PC-9 (cell line): ENCODE measurements around the gene ETV6. TPM values are rescaled to one million over a fixed set of nuclear protein-coding genes. Genes with fewer than 3 reads are reported as not detected.

Experiments used
- BruUV-seq: library from RNA; stranded (reverse); fragments of 400-500 nt; replicated peaks from 2 replicates; lab custom pipeline; 2021; lab: Mats Ljungman, UMichigan
- CTCF ChIA-PET: fragments of 300-600 bp; sonication (Branson Sonifier 250); formaldehyde crosslinking; loops from one replicate; lab custom pipeline; 2022; ENCODE audit warnings: antibody characterized with exemption; lab: Charles Lee
- POLR2A ChIA-PET: fragments of 300-600 bp; sonication (Branson Sonifier 250); formaldehyde crosslinking; loops from one replicate; lab custom pipeline; 2022; ENCODE audit warnings: antibody characterized with exemption; ENCODE audit not compliant: unreplicated experiment; lab: Charles Lee
- DNase-seq, 2 experiments: peaks; one replicate each; pipeline versions ENCODE4 v3.0.0 to v3.0.0-alpha.2; 2015 to 2022; ENCODE audit warnings: mixed read lengths in 1 of 2
- H2AFZ ChIP-seq: fragments of 200-600 bp; sonication (generic); 2 replicates; pipeline ENCODE4 v1.8.1; 2017; ENCODE audit warnings: antibody characterized with exemption
- H3F3A ChIP-seq: fragments of 200-600 bp; sonication (generic); 2 replicates; pipeline ENCODE4 v1.8.1; 2017; ENCODE audit warnings: antibody characterized with exemption, mild to moderate bottlenecking, low read depth; ENCODE audit not compliant: insufficient read depth
- H3K27ac ChIP-seq: fragments of 200-600 bp; sonication (generic); 2 replicates; pipeline ENCODE4 v1.6.1; 2016; ENCODE audit warnings: mixed run types
- H3K27me3 ChIP-seq: fragments of 200-600 bp; sonication (generic); 2 replicates; pipeline ENCODE4 v1.6.1; 2016; ENCODE audit warnings: low read depth, mixed run types; ENCODE audit not compliant: insufficient read depth
- H3K36me3 ChIP-seq: fragments of 200-600 bp; sonication (generic); 2 replicates; pipeline ENCODE4 v1.6.1; 2016; ENCODE audit warnings: low read depth, mixed run types
- H3K4me1 ChIP-seq: fragments of 200-600 bp; sonication (generic); replicated peaks from 2 replicates; pipeline ENCODE4 v1.6.1; 2016; ENCODE audit warnings: mixed run types; ENCODE audit not compliant: insufficient read depth
- H3K4me2 ChIP-seq: fragments of 200-600 bp; sonication (generic); 2 replicates; pipeline ENCODE4 v1.6.1; 2017; ENCODE audit warnings: mixed run types
- H3K4me3 ChIP-seq: fragments of 200-600 bp; sonication (generic); 2 replicates; pipeline ENCODE4 v1.6.1; 2016; ENCODE audit warnings: mixed run types
- H3K79me2 ChIP-seq: fragments of 200-600 bp; sonication (generic); 2 replicates; pipeline ENCODE4 v1.6.1; 2017; ENCODE audit warnings: low read depth, mixed run types
- H3K9me2 ChIP-seq: fragments of 200-600 bp; sonication (generic); 2 replicates; pipeline ENCODE4 v1.8.1; 2017; ENCODE audit warnings: mild to moderate bottlenecking; ENCODE audit not compliant: insufficient read depth
- H3K9me3 ChIP-seq: fragments of 200-600 bp; sonication (generic); 2 replicates; pipeline ENCODE4 v1.8.1; 2016; ENCODE audit warnings: low read depth; ENCODE audit not compliant: insufficient read depth
- H4K20me1 ChIP-seq: fragments of 200-600 bp; sonication (generic); 2 replicates; pipeline ENCODE4 v1.8.1; 2017; ENCODE audit not compliant: insufficient read depth
- CTCF ChIP-seq: fragments of 200-600 bp; sonication (generic); conservative IDR thresholded peaks from 2 replicates; pipeline ENCODE4 v1.6.1; 2017; ENCODE audit warnings: mixed run types, antibody characterized with exemption, mild to moderate bottlenecking, moderate library complexity
- EZH2 ChIP-seq: fragments of 200-600 bp; sonication (generic); IDR thresholded peaks from 2 replicates; pipeline ENCODE4 v1.8.0; 2017; ENCODE audit warnings: antibody characterized with exemption, low read depth
- intact Hi-C: fragments of 100-400 bp; cut with micrococcal nuclease; formaldehyde crosslinking; loops from one replicate; pipeline ENCODE4 v1.10.0; 2022; ENCODE audit not compliant: unreplicated experiment
- total RNA-seq: library from RNA; stranded (reverse); gene quantifications from 2 replicates; pipeline ENCODE4 v1.2.3, GENCODE V29; 2021

The ETV6 gene
- total RNA-seq, 1 experiment from 2014 or later, result 62.8 TPM

DNA sequence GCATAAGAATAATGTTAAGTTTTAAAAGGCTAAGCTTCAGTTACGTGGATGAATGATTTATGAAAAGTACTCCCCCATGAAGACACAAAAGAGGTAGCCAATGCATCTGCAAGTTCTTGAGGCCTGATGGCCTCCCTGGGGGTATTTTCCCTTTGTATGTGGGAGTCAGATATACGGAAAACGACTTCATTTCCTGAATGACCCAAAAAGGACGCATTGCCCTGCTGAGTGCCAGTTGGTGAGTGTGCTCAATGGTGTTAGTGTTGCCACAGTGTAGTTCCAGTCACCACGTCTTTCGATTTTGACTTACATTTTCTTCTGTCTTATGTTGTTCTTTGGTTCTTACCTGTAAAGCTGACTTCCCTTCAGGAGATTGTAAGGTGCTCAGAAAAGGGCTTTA is 8.0 kb downstream of the ETV6 start:
- no peak overlapping the region for H3K27ac ChIP-seq
- no peak overlapping the region for H2AFZ ChIP-seq
- TF ChIP-seq EZH2 (no peak), CTCF (no peak)
- CTCF ChIA-PET, result interaction anchor here (0.5 to 0.6 kb wide), 2 partner anchors 9 to 133 kb away, joined by 3 to 4 read pairs; no protein-coding TSS in a partner anchor
- DNase-seq, result no peak
- H3K4me1 ChIP-seq, result peaks cover 31% of the 10 kb centered on the region
- H3K4me2 ChIP-seq, result no peak overlapping the region
- intact Hi-C loops, result loop anchor here (10.0 kb wide), 1 partner anchor 677 kb away; no protein-coding TSS in a partner anchor
- BruUV-seq, result no TSS peak
- no peaks in the 10 kb centered on the region for H3K27me3 ChIP-seq
- POLR2A ChIA-PET, result interaction anchor here (0.9 kb wide), 1 partner anchor 247 kb away, joined by 3 read pairs; no protein-coding TSS in a partner anchor
- no peak overlapping the region for H3K4me3 ChIP-seq
- H3K36me3 ChIP-seq, result peaks cover 31% of the 10 kb centered on the region; the same call in 1 of the 2 replicates
- no peaks in the 10 kb centered on the region for H3K9me2 ChIP-seq
- peaks cover 99% of the 10 kb centered on the region for H3K79me2 ChIP-seq
- H3K9me3 ChIP-seq, result no peaks in the 10 kb centered on the region
- 0 out of 2 replicates have a peak, but pooled peaks cover 4% of the 10 kb centered on the region for H4K20me1 ChIP-seq
- H3F3A ChIP-seq, result no peaks in the 10 kb centered on the region

- H3K4me2 ChIP-seq, result no peak overlapping the region
- H3F3A ChIP-seq, result no peaks in the 10 kb centered on the region
- H3K36me3 ChIP-seq, result peaks cover 33% of the 10 kb centered on the region; the same call in 1 of the 2 replicates
- TF ChIP-seq EZH2, result no peak
- TF ChIP-seq CTCF, result no peak
- 0 out of 2 replicates have a peak, but pooled peaks cover 4% of the 10 kb centered on the region for H4K20me1 ChIP-seq
- no peaks in the 10 kb centered on the region for H3K9me2 ChIP-seq
- peaks cover 19% of the 10 kb centered on the region for H3K4me1 ChIP-seq
- POLR2A ChIA-PET, result interaction anchor here (0.7 kb wide), 2 partner anchors 9 to 10 kb away, joined by 3 read pairs; partner anchors contain the start of gene ETV6
- CTCF ChIA-PET, result no interaction called here
- peaks cover 99% of the 10 kb centered on the region for H3K79me2 ChIP-seq
- no peak overlapping the region for H2AFZ ChIP-seq
- no peak overlapping the region for H3K4me3 ChIP-seq
- DNase-seq, result no peak
- H3K27ac ChIP-seq, result no peak overlapping the region
- intact Hi-C loops, result loop anchor here (10.0 kb wide), 1 partner anchor 676 kb away; no protein-coding TSS in a partner anchor
- no peaks in the 10 kb centered on the region for H3K9me3 ChIP-seq
- BruUV-seq, result no TSS peak
- H3K27me3 ChIP-seq, result no peaks in the 10 kb centered on the region
Measured at GRCh38 chr12:11658791-11659190, 9.3 kb downstream of the ETV6 start.

GRCh38 chr12:11660624-11661023 is 11.2 kb downstream of the ETV6 start:
- peaks cover 99% of the 10 kb centered on the region for H3K79me2 ChIP-seq
- ChIA-PET POLR2A (no interaction called here), CTCF (no interaction called here)
- H4K20me1 ChIP-seq, result 0 out of 2 replicates have a peak, but pooled peaks cover 4% of the 10 kb centered on the region
- intact Hi-C loops, result no loop called here
- no peak overlapping the region for H3K4me3 ChIP-seq
- H2AFZ ChIP-seq, result no peak overlapping the region
- no TSS peak for BruUV-seq
- DNase-seq, result no peak
- H3K4me1 ChIP-seq, result peaks cover 18% of the 10 kb centered on the region
- H3K27ac ChIP-seq, result no peak overlapping the region
- no peaks in the 10 kb centered on the region for H3K27me3 ChIP-seq
- H3K4me2 ChIP-seq, result no peak overlapping the region
- H3K9me2 ChIP-seq, result no peaks in the 10 kb centered on the region
- H3F3A ChIP-seq, result no peaks in the 10 kb centered on the region
- no peaks in the 10 kb centered on the region for H3K9me3 ChIP-seq
- TF ChIP-seq CTCF (no peak), EZH2 (no peak)
- H3K36me3 ChIP-seq, result peaks cover 30% of the 10 kb centered on the region; the same call in 1 of the 2 replicates
